K562 (cell line): ENCODE results near the gene AFF1. TPM values are rescaled to one million over a fixed set of nuclear protein-coding genes. Genes with fewer than 3 reads are reported as not detected.
A peak's percentile ranks its signal among the peaks of the same experiment; 100 is the strongest.

Experiments
- ATAC-seq: fragments of 200-7000 bp; cut with Tn5 transposase; 3 replicates; pipeline ENCODE4 v1.9.1; 2020; ENCODE audit warnings: moderate library complexity
- BruUV-seq: library from RNA; stranded (reverse); fragments of 400-500 nt; replicated peaks from 2 replicates; lab custom pipeline; 2021; lab: Mats Ljungman, UMichigan
- CTCF ChIA-PET: fragments of 300-600 bp; formaldehyde crosslinking; extraction: SDS; loops from one replicate; lab custom pipeline; 2021; ENCODE audit warnings: low intra/inter-chr PET ratio; lab: Yijun Ruan, JAX
- POLR2A ChIA-PET: fragments of 300-600, 350-650 bp; sonication (Branson Sonifier 250); formaldehyde crosslinking; extraction: SDS; loops from one replicate; lab custom pipeline; 2021; ENCODE audit warnings: antibody characterized with exemption, inconsistent platforms; lab: Yijun Ruan, JAX
- DNase-seq, 4 experiments: peaks; one replicate each; pipeline versions ENCODE4 v3.0.0 to v3.0.0-alpha.2; 2011 to 2018; ENCODE audit warnings: low spot score in 3 of 4, mixed read lengths in 3 of 4; ENCODE audit errors: extremely low read depth in 1 of 4
- FAIRE-seq: peaks from 2 replicates; lab custom pipeline; 2011; peaks lifted over from hg19 to GRCh38; lab: Jason Lieb, UNC
- H2AFZ ChIP-seq: 2 replicates; pipeline ENCODE4 v1.6.0; 2011; ENCODE audit warnings: low read depth, low read length, control low read depth, inconsistent platforms
- H3K27ac ChIP-seq: fragments of 200-600 bp; 3 replicates; pipeline ENCODE4 v1.8.0; 2011; ENCODE audit warnings: low read depth, mild to moderate bottlenecking, control low read depth, inconsistent platforms, low read length, moderate library complexity, mixed read lengths; ENCODE audit errors: extremely low read depth
- H3K27me3 ChIP-seq, 2 experiments: fragments of 300-600 bp in 1 of 2; 2 replicates in 1 of 2; 3 replicates in 1 of 2; pipeline versions ENCODE4 v1.6.0 to v1.8.0; 2011; ENCODE audit warnings: inconsistent platforms in 2 of 2, low read length in 2 of 2, mild to moderate bottlenecking in 1 of 2, mixed read lengths in 1 of 2, moderate library complexity in 1 of 2; ENCODE audit not compliant: control insufficient read depth in 2 of 2, insufficient read depth in 2 of 2
- H3K36me3 ChIP-seq: fragments of 300-600 bp; 3 replicates; pipeline ENCODE4 v1.8.0; 2011; ENCODE audit warnings: mild to moderate bottlenecking, low read length, inconsistent platforms; ENCODE audit not compliant: control insufficient read depth, insufficient read depth
- H3K4me1 ChIP-seq, 2 experiments: fragments of 200-600 bp in 1 of 2; replicated peaks in 1 of 2; 2 replicates in 1 of 2; 3 replicates in 1 of 2; pipeline versions ENCODE4 v1.5.1 to v1.8.0; 2011; ENCODE audit warnings: inconsistent platforms in 2 of 2, low read length in 2 of 2, mild to moderate bottlenecking in 1 of 2, mixed read lengths in 1 of 2, moderate library complexity in 1 of 2; ENCODE audit not compliant: control insufficient read depth in 2 of 2, insufficient read depth in 2 of 2
- H3K4me2 ChIP-seq: 2 replicates; pipeline ENCODE4 v1.6.1; 2011; ENCODE audit warnings: low read length, control low read depth, inconsistent platforms, mixed read lengths; ENCODE audit not compliant: insufficient read depth
- H3K4me3 ChIP-seq: fragments of 200-600 bp; sonication (generic), shearing (Covaris generic); 2 replicates; pipeline ENCODE4 v1.5.1; 2016; ENCODE audit warnings: control low read depth, inconsistent platforms
- H3K79me2 ChIP-seq: fragments of 200-600 bp; 3 replicates; pipeline ENCODE4 v1.8.0; 2011; ENCODE audit warnings: low read length, inconsistent platforms; ENCODE audit not compliant: control insufficient read depth, insufficient read depth
- H3K9ac ChIP-seq, 2 experiments: 2 replicates each; pipeline versions ENCODE4 v1.6.0 to v1.6.1; 2011; ENCODE audit warnings: low read depth in 2 of 2, low read length in 2 of 2, control low read depth in 1 of 2, inconsistent platforms in 1 of 2, mild to moderate bottlenecking in 1 of 2, mixed read lengths in 1 of 2; ENCODE audit not compliant: insufficient read depth in 1 of 2
- H3K9me1 ChIP-seq: one replicate; pipeline ENCODE4 v1.6.0; 2011; ENCODE audit warnings: inconsistent platforms, mild to moderate bottlenecking, low read length, moderate library complexity; ENCODE audit not compliant: control insufficient read depth, insufficient read depth
- H3K9me3 ChIP-seq: replicated peaks from 2 replicates; pipeline ENCODE4 v1.5.1; 2011; ENCODE audit warnings: low read depth, low read length, inconsistent platforms; ENCODE audit not compliant: control insufficient read depth, insufficient read depth
- H4K20me1 ChIP-seq: replicated peaks from 2 replicates; pipeline ENCODE4 v1.6.1; 2011; ENCODE audit warnings: low read length, inconsistent platforms, mixed read lengths; ENCODE audit not compliant: control insufficient read depth, insufficient read depth
- ATF7 ChIP-seq: fragments of 450-650 bp; IDR thresholded peaks from 2 replicates; pipeline ENCODE4 v1.7.1; 2014; ENCODE audit warnings: mild to moderate bottlenecking, moderate library complexity
- MYNN ChIP-seq, 2 experiments: sonication (generic); formaldehyde crosslinking in 1 of 2; IDR thresholded peaks; 2 replicates each; pipeline versions ENCODE4 v1.5.0 to v1.6.1; 2016 to 2020; ENCODE audit warnings: antibody characterized with exemption in 1 of 2, missing genetic modification reagents in 1 of 2
- NFE2 ChIP-seq: IDR thresholded peaks from 2 replicates; pipeline ENCODE4 v1.6.1; 2014; ENCODE audit warnings: antibody characterized with exemption, low read depth
- NFIC ChIP-seq: fragments of 450-650 bp; IDR thresholded peaks from 2 replicates; pipeline ENCODE4 v1.6.1; 2017; ENCODE audit warnings: mild to moderate bottlenecking, inconsistent platforms
- POLR2H ChIP-seq: IDR thresholded peaks from 2 replicates; pipeline ENCODE4 v1.6.1; 2016; ENCODE audit warnings: missing genetic modification characterization, low read depth, mild to moderate bottlenecking, control low read depth, missing compliant biosample characterization, moderate library complexity
- RAD21 ChIP-seq, 2 experiments: fragments of 250-450 bp in 1 of 2; fragments of 450-650 bp in 1 of 2; sonication (Bioruptor Pico) in 1 of 2; formaldehyde crosslinking in 1 of 2; IDR thresholded peaks in 1 of 2; conservative IDR thresholded peaks in 1 of 2; 2 replicates each; pipeline versions ENCODE4 v1.4.0 to v1.8.0; 2020 to 2022; ENCODE audit warnings: mild to moderate bottlenecking in 2 of 2, moderate library complexity in 1 of 2
- SMC3 ChIP-seq: conservative IDR thresholded peaks from 2 replicates; pipeline ENCODE4 v1.6.1; 2011; ENCODE audit warnings: low read depth, low read length, improper control_type of control experiment; ENCODE audit not compliant: insufficient read depth
- TAL1 ChIP-seq: fragments of 450-650 bp; IDR thresholded peaks from 2 replicates; pipeline ENCODE4 v1.6.1; 2016; ENCODE audit warnings: mild to moderate bottlenecking
- TCF3 ChIP-seq: sonication (generic); formaldehyde crosslinking; IDR thresholded peaks from 2 replicates; pipeline ENCODE4 v1.4.0; 2020; ENCODE audit warnings: mild to moderate bottlenecking, missing genetic modification reagents
- WGBS: fragments of 100-300 bp; shearing (Covaris generic); methylation state at CpG from one replicate; pipeline ENCODE4 v1.1.6; 2016; ENCODE audit warnings: low coverage, mixed read lengths; ENCODE audit not compliant: insufficient coverage; ENCODE audit errors: missing lambda C conversion rate; 5-methylcytosine and 5-hydroxymethylcytosine counted together
- in situ Hi-C: fragments of 300-500 bp; cut with MboI; formaldehyde crosslinking; loops from 4 replicates; pipeline ENCODE4 v1.15.0; 2018; ENCODE audit warnings: inconsistent platforms, mixed read lengths
- intact Hi-C: fragments of 100-400 bp; cut with micrococcal nuclease; formaldehyde crosslinking; loops from 2 replicates; pipeline ENCODE4 v1.14.2; 2022
- polyA plus RNA-seq, 8 experiments: library from polyadenylated mRNA; depleted of rRNA in 4 of 8; stranded (reverse) in 5 of 8; unstranded in 3 of 8; fragments of >200 nt; fragmentation: Nextera tagmentation in 2 of 8; fragmentation: Illumina TruSeq in 1 of 8; extraction: Ambion mirVana in 2 of 8; extraction: Trizol in 1 of 8; gene quantifications; 2 replicates each; pipeline versions ENCODE4 v1.2.1 to v1.2.3, GENCODE V29; 2011 to 2014; ENCODE audit warnings: inconsistent platforms in 1 of 8, missing spikeins in 1 of 8
- total RNA-seq, 7 experiments: library from RNA; depleted of rRNA in 6 of 7; stranded (reverse); fragments of >200 nt in 6 of 7; fragmentation: Illumina TruSeq in 2 of 7; extraction: Trizol in 2 of 7; gene quantifications; 2 replicates each; pipeline versions ENCODE4 v1.2.1 to v1.2.3, GENCODE V29; 2011 to 2021; ENCODE audit warnings: low replicate concordance in 1 of 7
- TF ChIP-seq, protein P1 (sequence below): fragments of 450-650 bp; IDR thresholded peaks from 2 replicates; pipeline ENCODE4 v1.6.1; 2016; ENCODE audit warnings: antibody characterized with exemption
- TF ChIP-seq, protein P2 (sequence below): fragments of 200-800 bp; sonication (Bioruptor generic); IDR thresholded peaks from 2 replicates; pipeline ENCODE4 v1.6.1; 2017; ENCODE audit warnings: missing genetic modification characterization, missing compliant biosample characterization

The AFF1 gene
- total and polyA plus RNA-seq, 9 of the 15 experiments (the other 6 are each of a cell fraction or from before 2014, with no cell fraction given) = 4.1 to 47.5 (median 17.2) TPM

DNA sequence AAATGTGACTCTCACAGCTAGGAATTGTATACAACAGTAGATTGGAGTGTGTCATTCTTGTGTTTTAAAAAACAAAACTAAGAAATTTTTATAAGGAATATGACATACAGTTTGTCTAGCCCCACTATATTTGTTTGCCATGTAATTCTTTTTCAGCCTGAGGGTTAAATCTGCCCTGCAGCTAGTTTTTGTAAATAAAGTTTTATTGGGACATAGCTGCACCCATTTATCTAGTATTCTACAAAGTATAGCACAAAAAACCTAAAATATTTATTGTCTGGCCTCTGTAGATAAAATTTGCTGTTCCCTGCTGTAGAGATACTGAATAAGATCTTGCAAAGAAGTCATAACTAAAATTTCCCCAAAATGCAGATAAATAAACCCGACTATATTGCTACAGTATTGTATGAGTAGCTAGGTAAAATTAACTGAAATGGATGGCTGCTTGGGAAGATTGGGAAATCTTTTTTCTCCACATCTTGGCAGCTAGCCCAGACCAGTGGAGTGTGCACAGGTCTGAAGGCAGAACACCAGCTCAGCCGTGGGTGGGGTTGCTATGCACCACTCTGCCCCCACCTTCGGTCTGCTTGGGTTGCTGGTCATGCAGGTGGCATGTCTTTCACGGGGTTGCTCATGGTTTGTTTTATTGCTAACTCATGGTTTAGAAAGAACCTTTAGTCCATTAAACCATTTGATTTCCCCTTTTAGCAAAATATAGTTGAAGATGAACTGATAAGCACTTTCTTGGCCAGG, 157.8 kb downstream of the AFF1 start (continued):
- peak; percentile 62 for TF ChIP-seq TCF3 (CRISPR knock-in tag)
- TF ChIP-seq, protein P1, sequence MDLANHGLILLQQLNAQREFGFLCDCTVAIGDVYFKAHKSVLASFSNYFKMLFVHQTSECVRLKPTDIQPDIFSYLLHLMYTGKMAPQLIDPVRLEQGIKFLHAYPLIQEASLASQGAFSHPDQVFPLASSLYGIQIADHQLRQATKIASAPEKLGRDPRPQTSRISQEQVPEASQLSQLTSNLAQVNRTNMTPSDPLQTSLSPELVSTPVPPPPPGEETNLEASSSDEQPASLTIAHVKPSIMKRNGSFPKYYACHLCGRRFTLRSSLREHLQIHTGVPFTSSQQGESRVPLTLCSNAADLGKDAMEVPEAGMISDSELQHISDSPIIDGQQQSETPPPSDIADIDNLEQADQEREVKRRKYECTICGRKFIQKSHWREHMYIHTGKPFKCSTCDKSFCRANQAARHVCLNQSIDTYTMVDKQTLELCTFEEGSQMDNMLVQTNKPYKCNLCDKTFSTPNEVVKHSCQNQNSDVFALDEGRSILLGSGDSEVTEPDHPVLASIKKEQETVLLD = no peak
- peak; percentile 93 for TF ChIP-seq NFIC
- no peak for TF ChIP-seq ATF7
- TF ChIP-seq TAL1 = peak; percentile 30; the same call in 1 of the 2 replicates
- peak; percentile 29; the same call in 1 of the 2 replicates for TF ChIP-seq NFE2
- TF ChIP-seq, all 486 proteins: peak for 31

DNA sequence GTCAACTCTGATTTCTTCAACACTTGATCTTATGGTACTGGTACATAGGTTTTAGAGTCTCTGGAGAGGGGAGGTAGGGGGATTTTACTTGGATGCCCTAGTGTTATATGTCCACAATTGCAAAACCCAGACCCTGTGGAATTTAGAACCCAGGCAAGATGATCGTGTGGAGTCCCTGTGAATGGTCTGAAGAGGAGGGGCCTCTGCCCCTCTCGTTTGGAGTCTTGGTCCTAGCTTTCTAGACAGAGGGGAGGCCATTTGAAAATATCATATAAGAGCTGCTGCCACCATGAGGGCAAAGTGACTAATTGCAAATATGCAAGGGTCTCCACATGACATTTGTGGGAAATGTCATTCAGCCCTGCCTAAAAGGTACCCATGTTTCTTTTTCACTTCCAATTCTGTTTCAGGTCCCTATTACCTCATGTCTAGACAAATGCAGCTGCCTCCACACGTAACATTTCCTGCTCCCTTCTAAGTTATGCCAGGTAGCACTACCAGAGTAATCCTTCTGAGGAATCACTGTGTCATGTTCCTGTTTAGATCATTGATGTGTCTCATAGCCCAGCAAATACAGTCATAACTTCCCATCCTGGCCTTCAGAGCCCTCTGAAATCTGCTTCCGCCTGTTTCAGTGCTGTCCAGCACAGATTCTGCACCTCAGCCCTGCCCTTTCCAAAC, 158.8 kb downstream of the AFF1 start:
- peak; percentile 83 for ATAC-seq
- Histone ChIP-seq H3K9ac (no peak overlapping the region), H3K4me3 (no peak overlapping the region), H3K27ac (no peak overlapping the region), H3K4me2 (no peak overlapping the region), H3K4me1 (peaks cover 5 to 23% of the 10 kb centered on the region in 2 experiments; a peak in 3 of 5 replicates), H3K79me2 (peaks cover 8% of the 10 kb centered on the region; the same call in 1 of the 3 replicates), H4K20me1 (0 out of 2 replicates have a peak, but pooled peaks cover 6% of the 10 kb centered on the region), H3K27me3 (no peaks in the 10 kb centered on the region), H3K9me3 (no peaks in the 10 kb centered on the region), H2AFZ (no peak overlapping the region), H3K9me1 (no peaks in the 10 kb centered on the region), H3K36me3 (peaks cover 45% of the 10 kb centered on the region)
- BruUV-seq = TSS peak; percentile 1
- in situ Hi-C loops (loop anchor here (5.0 kb wide), 1 partner anchor 166 kb away; no protein-coding TSS in a partner anchor), intact Hi-C loops (loop anchor here (1.0 to 2.0 kb wide), 5 partner anchors 35 to 195 kb away; no protein-coding TSS in a partner anchor)
- WGBS = 30% methylated on average over 4 of the region's 4 CpGs
- POLR2A ChIA-PET = interaction anchor here (0.7 to 2.6 kb wide), 4 partner anchors 79 to 171 kb away, joined by 3 to 8 read pairs (median 4); no protein-coding TSS in a partner anchor
- peak; percentile 28 to 68 (median 54) for DNase-seq
- peak; percentile 80 for FAIRE-seq
- CTCF ChIA-PET = interaction anchor here (0.6 to 1.4 kb wide), 3 partner anchors 171 to 431 kb away, joined by 3 to 9 read pairs (median 6); no protein-coding TSS in a partner anchor
- TF ChIP-seq RAD21 (CRISPR knock-in tag; conservative IDR thresholded peaks at IDR 0.05 in 1 of 2, IDR thresholded peaks at IDR 0.05 in 1 of 2) = peak; percentile 56 to 75
- TF ChIP-seq, protein P2, sequence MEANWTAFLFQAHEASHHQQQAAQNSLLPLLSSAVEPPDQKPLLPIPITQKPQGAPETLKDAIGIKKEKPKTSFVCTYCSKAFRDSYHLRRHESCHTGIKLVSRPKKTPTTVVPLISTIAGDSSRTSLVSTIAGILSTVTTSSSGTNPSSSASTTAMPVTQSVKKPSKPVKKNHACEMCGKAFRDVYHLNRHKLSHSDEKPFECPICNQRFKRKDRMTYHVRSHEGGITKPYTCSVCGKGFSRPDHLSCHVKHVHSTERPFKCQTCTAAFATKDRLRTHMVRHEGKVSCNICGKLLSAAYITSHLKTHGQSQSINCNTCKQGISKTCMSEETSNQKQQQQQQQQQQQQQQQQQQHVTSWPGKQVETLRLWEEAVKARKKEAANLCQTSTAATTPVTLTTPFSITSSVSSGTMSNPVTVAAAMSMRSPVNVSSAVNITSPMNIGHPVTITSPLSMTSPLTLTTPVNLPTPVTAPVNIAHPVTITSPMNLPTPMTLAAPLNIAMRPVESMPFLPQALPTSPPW = 0 out of 2 replicates have a peak, but pooled peaks have one; percentile 7
- TF ChIP-seq MYNN (IDR thresholded peaks at IDR 0.05) = no peak
- TF ChIP-seq MYNN (CRISPR knock-in tag; IDR thresholded peaks at IDR 0.05) = no peak
- TF ChIP-seq SMC3 = peak; percentile 49; the same call in 1 of the 2 replicates
- no peak for TF ChIP-seq POLR2H
